ENCODE measurements around the gene SIPA1L3. TPM values are rescaled to one million over a fixed set of nuclear protein-coding genes. Genes with fewer than 3 reads are reported as not detected.

SIPA1L3 gene
- total and polyA plus RNA-seq, 8 donors, result 19.7 to 44.8 (median 25.8) TPM

- Histone ChIP-seq H3K36me3 (no peaks in the 10 kb centered on the region), H3K27me3 (no peaks in the 10 kb centered on the region), H3K9me3 (no peaks in the 10 kb centered on the region), H3K4me3 (no peak overlapping the region), H3K4me1 (peaks cover 0 to 6% (median 1%) of the 10 kb centered on the region in 3 donors), H3K27ac (no peak overlapping the region)
- no peak for DNase-seq
- 92% methylated on average over 10 of the region's 10 CpGs for WGBS, 2 donors
- no peak for FAIRE-seq
- no peak for TF ChIP-seq CTCF (IDR thresholded peaks at IDR 0.05)
- no peak for ATAC-seq
- intact Hi-C loops (cut with DNase I), result no loop called here
These were observed 19.2 kb downstream of the SIPA1L3 start for GRCh38 chr19:37926255-37926654.

- DNase-seq (no peak), ATAC-seq (no peak), FAIRE-seq (no peak)
- intact Hi-C loops (cut with DNase I), result no loop called here
- peaks cover 3 to 11% (median 6%) of the 10 kb centered on the region in 3 donors for H3K4me1 ChIP-seq
- 64 to 67% methylated on average over 5 of the region's 5 CpGs for WGBS, 2 donors
- H3K4me3 ChIP-seq, result no peak overlapping the region
- TF ChIP-seq CTCF (IDR thresholded peaks at IDR 0.05), result no peak
- no peaks in the 10 kb centered on the region for H3K27me3 ChIP-seq
- no peaks in the 10 kb centered on the region for H3K36me3 ChIP-seq
- no peaks in the 10 kb centered on the region for H3K9me3 ChIP-seq
- no peak overlapping the region for H3K27ac ChIP-seq
These were observed 19.7 kb downstream of the SIPA1L3 start for GRCh38 chr19:37926711-37927110.

- no peaks in the 10 kb centered on the region for H3K27me3 ChIP-seq
- FAIRE-seq (no peak), DNase-seq (no peak), ATAC-seq (no peak)
- intact Hi-C loops (cut with DNase I), result no loop called here
- no peaks in the 10 kb centered on the region for H3K9me3 ChIP-seq
- H3K27ac ChIP-seq, result no peak overlapping the region
- peaks cover 3 to 17% (median 7%) of the 10 kb centered on the region in 3 donors for H3K4me1 ChIP-seq
- no peak overlapping the region for H3K4me3 ChIP-seq
- no peaks in the 10 kb centered on the region for H3K36me3 ChIP-seq
- TF ChIP-seq CTCF (IDR thresholded peaks at IDR 0.05), result no peak
- WGBS, 2 donors, result 62 to 74% methylated on average over 5 of the region's 5 CpGs
These were observed 21.7 kb downstream of the SIPA1L3 start for GRCh38 chr19:37928527-37929286.

GRCh38 chr19:37929355-37929923, 22.4 kb downstream of the SIPA1L3 start:
- peaks cover 3 to 23% (median 7%) of the 10 kb centered on the region in 3 donors for H3K4me1 ChIP-seq
- intact Hi-C loops (cut with DNase I), result no loop called here
- H3K9me3 ChIP-seq, result no peaks in the 10 kb centered on the region
- no peak for TF ChIP-seq CTCF (IDR thresholded peaks at IDR 0.05)
- ATAC-seq (no peak), FAIRE-seq (no peak), DNase-seq (no peak)
- no peaks in the 10 kb centered on the region for H3K27me3 ChIP-seq
- no peak overlapping the region for H3K27ac ChIP-seq
- H3K36me3 ChIP-seq, result no peaks in the 10 kb centered on the region
- 83 to 91% methylated on average over 4 of the region's 4 CpGs for WGBS, 2 donors
- H3K4me3 ChIP-seq, result no peak overlapping the region

- Histone ChIP-seq H3K27me3 (no peaks in the 10 kb centered on the region), H3K4me3 (no peak overlapping the region), H3K27ac (peak overlapping the region in 2 of 4 donors; percentile 88 to 92), H3K4me1 (peaks cover 3 to 26% (median 10%) of the 10 kb centered on the region in 3 donors), H3K9me3 (no peaks in the 10 kb centered on the region), H3K36me3 (no peaks in the 10 kb centered on the region)
- ATAC-seq (no peak), FAIRE-seq (no peak), DNase-seq (peak in 1 of 6 donors; percentile 34)
- no peak for TF ChIP-seq CTCF (IDR thresholded peaks at IDR 0.05)
- intact Hi-C loops (cut with DNase I), result no loop called here
- 84 to 85% methylated on average over 5 of the region's 5 CpGs for WGBS, 2 donors
These were observed 23.4 kb downstream of the SIPA1L3 start for GRCh38 chr19:37930416-37930815.

Data from pancreas (tissue), 10 donors.